HCT116 (cell line): ENCODE data around the gene STK32C. TPM values are rescaled to one million over a fixed set of nuclear protein-coding genes. Genes with fewer than 3 reads are reported as not detected.

ENCODE experiments used
- ATAC-seq: fragments of 200-7000 bp; cut with Tn5 transposase; 2 replicates; pipeline ENCODE4 v1.9.1; 2020; ENCODE audit warnings: mild to moderate bottlenecking, moderate library complexity
- BruUV-seq: library from RNA; stranded (reverse); fragments of 400-500 nt; replicated peaks from 2 replicates; lab custom pipeline; 2021; lab: Mats Ljungman, UMichigan
- CTCF ChIA-PET: fragments of 300-600 bp; sonication (Branson Sonifier 250); formaldehyde crosslinking; loops from one replicate; lab custom pipeline; 2021; ENCODE audit warnings: antibody characterized with exemption; lab: Charles Lee
- POLR2A ChIA-PET: fragments of 300-600, 350-600 bp; sonication (Branson Sonifier 250); formaldehyde crosslinking; loops from one replicate; lab custom pipeline; 2021; ENCODE audit warnings: antibody characterized with exemption; lab: Charles Lee
- RAD21 ChIA-PET, 2 experiments: fragments of 300-600 bp; sonication (Branson Sonifier 250); formaldehyde crosslinking; loops; one replicate each; lab custom pipeline; 2023; ENCODE audit warnings: low total read pairs in 2 of 2; ENCODE audit not compliant: uncharacterized antibody in 2 of 2, unreplicated experiment in 2 of 2, low non-redundant PET in 1 of 2; lab: Charles Lee
- DNase-seq: peaks from one replicate; pipeline ENCODE4 v3.0.0-alpha.2; 2010; ENCODE audit warnings: low read depth, low spot score
- H2AFZ ChIP-seq: fragments of 200-600 bp; shearing (Covaris generic), sonication (generic); 2 replicates; pipeline ENCODE4 v1.6.1; 2017; ENCODE audit warnings: low read depth, mixed run types, mixed read lengths, antibody characterized with exemption, low read length; ENCODE audit not compliant: poor library complexity, severe bottlenecking
- H3K27ac ChIP-seq: 2 replicates; pipeline ENCODE4 v1.5.1; 2012; ENCODE audit warnings: low read depth, low read length
- H3K27me3 ChIP-seq: fragments of 200-600 bp; sonication (generic); 2 replicates; pipeline ENCODE4 v1.6.1; 2016; ENCODE audit warnings: mixed run types, low read length, mixed read lengths; ENCODE audit not compliant: insufficient read depth
- H3K36me3 ChIP-seq, 2 experiments: fragments of 200-500 bp in 1 of 2; fragments of 200-600 bp in 1 of 2; sonication (Bioruptor generic) in 1 of 2; sonication (generic) in 1 of 2; 2 replicates each; pipeline versions ENCODE4 v1.5.1 to v1.6.1; 2014 to 2016; ENCODE audit warnings: low read length in 2 of 2, inconsistent platforms in 1 of 2, mixed read lengths in 1 of 2, mixed run types in 1 of 2; ENCODE audit not compliant: insufficient read depth in 2 of 2, control insufficient read depth in 1 of 2
- H3K4me1 ChIP-seq, 2 experiments: fragments of 200-600 bp in 1 of 2; sonication (generic) in 1 of 2; 2 replicates each; pipeline versions ENCODE4 v1.5.1 to v1.6.1; 2012 to 2017; ENCODE audit warnings: low read length in 2 of 2, inconsistent platforms in 1 of 2, mild to moderate bottlenecking in 1 of 2, mixed read lengths in 1 of 2, mixed run types in 1 of 2, moderate library complexity in 1 of 2; ENCODE audit not compliant: insufficient read depth in 2 of 2, control insufficient read depth in 1 of 2
- H3K4me2 ChIP-seq: fragments of 200-600 bp; sonication (generic); 2 replicates; pipeline ENCODE4 v1.6.1; 2017; ENCODE audit warnings: mixed run types, low read length, mixed read lengths
- H3K4me3 ChIP-seq, 2 experiments: fragments of 200-600 bp in 1 of 2; sonication (generic) in 1 of 2; replicated peaks in 1 of 2; 2 replicates each; pipeline ENCODE4 v1.5.1; 2011 to 2016; ENCODE audit warnings: low read length in 2 of 2, control low read depth in 1 of 2, low read depth in 1 of 2, mild to moderate bottlenecking in 1 of 2, mixed read lengths in 1 of 2, mixed run types in 1 of 2
- H3K79me2 ChIP-seq: fragments of 200-600 bp; sonication (generic); 2 replicates; pipeline ENCODE4 v1.6.1; 2017; ENCODE audit warnings: mild to moderate bottlenecking, mixed run types, low read length, moderate library complexity, mixed read lengths; ENCODE audit not compliant: insufficient read depth
- H3K9ac ChIP-seq: fragments of 200-600 bp; sonication (generic); 2 replicates; pipeline ENCODE4 v1.6.1; 2016; ENCODE audit warnings: low read length, mixed read lengths
- H3K9me2 ChIP-seq: fragments of 200-600 bp; sonication (generic), shearing (Covaris generic); 2 replicates; pipeline ENCODE4 v1.6.1; 2017; ENCODE audit warnings: mixed run types, mild to moderate bottlenecking, moderate library complexity; ENCODE audit not compliant: insufficient read depth
- H3K9me3 ChIP-seq, 2 experiments: fragments of 200-500 bp in 1 of 2; fragments of 200-600 bp in 1 of 2; sonication (Bioruptor generic) in 1 of 2; sonication (generic) in 1 of 2; 2 replicates each; pipeline ENCODE4 v1.6.1; 2014 to 2017; ENCODE audit warnings: low read length in 2 of 2, mixed read lengths in 2 of 2, inconsistent platforms in 1 of 2, low read depth in 1 of 2, mild to moderate bottlenecking in 1 of 2, mixed run types in 1 of 2, moderate library complexity in 1 of 2; ENCODE audit not compliant: control insufficient read depth in 1 of 2, insufficient read depth in 1 of 2
- H4K20me1 ChIP-seq: fragments of 200-600 bp; sonication (generic), shearing (Covaris generic); 2 replicates; pipeline ENCODE4 v1.6.1; 2017; ENCODE audit warnings: mixed run types, mild to moderate bottlenecking, moderate library complexity; ENCODE audit not compliant: insufficient read depth
- ATF3 ChIP-seq: IDR thresholded peaks from 2 replicates; pipeline ENCODE4 v1.6.1; 2012
- CBX3 ChIP-seq: IDR thresholded peaks from 2 replicates; pipeline ENCODE4 v1.6.1; 2012; ENCODE audit warnings: low read depth
- CEBPB ChIP-seq: IDR thresholded peaks from 2 replicates; pipeline ENCODE4 v1.6.1; 2012; ENCODE audit warnings: low read depth
- CTCF ChIP-seq, 3 experiments: fragments of 200-600 bp in 1 of 3; sonication (generic) in 1 of 3; IDR thresholded peaks in 2 of 3; conservative IDR thresholded peaks in 1 of 3; 2 replicates each; pipeline ENCODE4 v1.5.1; 2012 to 2017; ENCODE audit warnings: low read depth in 2 of 3, low read length in 2 of 3, antibody characterized with exemption in 1 of 3, borderline replicate concordance in 1 of 3, control low read depth in 1 of 3, mild to moderate bottlenecking in 1 of 3, mixed read lengths in 1 of 3, mixed run types in 1 of 3, moderate library complexity in 1 of 3; ENCODE audit not compliant: insufficient read depth in 1 of 3
- EZH2 ChIP-seq: fragments of 200-600 bp; sonication (generic); IDR thresholded peaks from 2 replicates; pipeline ENCODE4 v1.6.1; 2017; ENCODE audit warnings: antibody characterized with exemption, mixed run types
- EZH2phosphoT487 ChIP-seq: fragments of 200-600 bp; IDR thresholded peaks from 2 replicates; pipeline ENCODE4 v1.6.1; 2018; ENCODE audit warnings: antibody characterized with exemption, borderline replicate concordance
- FOSL1 ChIP-seq: IDR thresholded peaks from 2 replicates; pipeline ENCODE4 v1.6.1; 2012; ENCODE audit warnings: low read depth
- JUND ChIP-seq: IDR thresholded peaks from 2 replicates; pipeline ENCODE4 v1.6.1; 2012
- POLR2A ChIP-seq: IDR thresholded peaks from 2 replicates; pipeline ENCODE4 v1.7.0; 2011; ENCODE audit warnings: borderline replicate concordance; ENCODE audit not compliant: insufficient read depth, insufficient read length; ENCODE audit errors: extremely low read depth
- POLR2AphosphoS5 ChIP-seq: IDR thresholded peaks from 2 replicates; pipeline ENCODE4 v1.6.1; 2011; ENCODE audit warnings: mild to moderate bottlenecking, low read depth, low read length, moderate library complexity
- RAD21 ChIP-seq: IDR thresholded peaks from 2 replicates; pipeline ENCODE4 v1.6.1; 2012; ENCODE audit warnings: low read depth, mild to moderate bottlenecking
- SIN3A ChIP-seq: IDR thresholded peaks from 2 replicates; pipeline ENCODE4 v1.6.1; 2012; ENCODE audit warnings: low read depth
- SP1 ChIP-seq: IDR thresholded peaks from 2 replicates; pipeline ENCODE4 v1.6.1; 2012; ENCODE audit warnings: low read depth
- SRF ChIP-seq: IDR thresholded peaks from 2 replicates; pipeline ENCODE4 v1.6.1; 2012; ENCODE audit warnings: low read depth
- TCF7L2 ChIP-seq: IDR thresholded peaks from 2 replicates; pipeline ENCODE4 v1.7.0; 2011; ENCODE audit warnings: borderline replicate concordance, inconsistent platforms; ENCODE audit not compliant: insufficient read depth, insufficient read length; ENCODE audit errors: extremely low read depth
- ZBTB33 ChIP-seq: IDR thresholded peaks from 2 replicates; pipeline ENCODE4 v1.6.1; 2011; ENCODE audit warnings: mild to moderate bottlenecking, low read length, moderate library complexity; ENCODE audit not compliant: insufficient replicate concordance; ENCODE audit errors: extremely low read depth
- ZFX ChIP-seq: fragments of 450-650 bp; IDR thresholded peaks from 2 replicates; pipeline ENCODE4 v1.6.1; 2017
- intact Hi-C: fragments of 100-400 bp; cut with micrococcal nuclease; formaldehyde crosslinking; loops from 2 replicates; pipeline ENCODE4 v1.10.0; 2022
- total RNA-seq: library from RNA; stranded (reverse); gene quantifications from one replicate; pipeline ENCODE4 v1.2.1, GENCODE V29; 2021; ENCODE audit not compliant: unreplicated experiment

STK32C gene
- total RNA-seq, 1 experiment from 2014 or later = 29.7 TPM

- Histone ChIP-seq H3K4me2 (no peak overlapping the region), H3K79me2 (no peaks in the 10 kb centered on the region), H3K9me3 (no peaks in the 10 kb centered on the region), H4K20me1 (no peaks in the 10 kb centered on the region), H2AFZ (no peak overlapping the region), H3K36me3 (no peaks in the 10 kb centered on the region), H3K4me1 (no peaks in the 10 kb centered on the region), H3K9ac (no peak overlapping the region), H3K27ac (no peak overlapping the region), H3K4me3 (no peak overlapping the region), H3K9me2 (no peaks in the 10 kb centered on the region), H3K27me3 (no peaks in the 10 kb centered on the region)
- ChIA-PET CTCF (no interaction called here), POLR2A (no interaction called here), RAD21 (no interaction called here)
- no peak for ATAC-seq
- TF ChIP-seq EZH2 = no peak
- no peak for TF ChIP-seq TCF7L2
- no peak for TF ChIP-seq JUND
- TF ChIP-seq POLR2AphosphoS5 = no peak
- no peak for TF ChIP-seq ZFX
- TF ChIP-seq CTCF (IDR thresholded peaks at IDR 0.05 in 2 of 3, conservative IDR thresholded peaks at IDR 0.05 in 1 of 3; ENCODE audit: borderline replicate concordance in 1 of 3, insufficient read depth in 1 of 3, low read depth in 2 of 3, low read length in 2 of 3) = no peak
- no peak for TF ChIP-seq RAD21
- no peak for TF ChIP-seq ATF3
- no peak for TF ChIP-seq FOSL1
- no peak for TF ChIP-seq EZH2phosphoT487
- no peak for TF ChIP-seq ZBTB33
- TF ChIP-seq SIN3A = no peak
- no peak for TF ChIP-seq SP1
- TF ChIP-seq CEBPB = no peak
- no peak for TF ChIP-seq SRF
- no peak for TF ChIP-seq POLR2A
- TF ChIP-seq CBX3 = no peak
- intact Hi-C loops = no loop called here
- no peak for DNase-seq
- no TSS peak for BruUV-seq
These were observed 43.9 kb downstream of the STK32C start for GRCh38 chr10:132263866-132264265.
